Activated T-cell treated with anti-CD3 and anti-CD28 coated beads, Interleukin-2, amount 50 U/mL, for 4 hours (primary cell): ENCODE results near the gene ATL3. TPM values are rescaled to one million over a fixed set of nuclear protein-coding genes. Genes with fewer than 3 reads are reported as not detected.
"Not testable (repeated sequence)": the region's sequence is repeated elsewhere in the genome, so short reads cannot be mapped to it uniquely, and the experiment has no call there.

Source experiments
- ATAC-seq, 2 donors: fragments of 200-7000 bp; cut with Tn5 transposase; one replicate each; pipeline ENCODE4 v1.10.0; 2021
- DNase-seq: peaks from one replicate; pipeline ENCODE4 v3.0.0-alpha.2; 2020
- H3K27me3 Mint-ChIP-seq: one replicate; pipeline ENCODE4 v1.8.0; 2021; ENCODE audit warnings: low read depth, mixed read lengths
- H3K36me3 Mint-ChIP-seq: one replicate; pipeline ENCODE4 v1.8.0; 2022; ENCODE audit warnings: mixed read lengths; ENCODE audit not compliant: insufficient read depth
- H3K4me1 Mint-ChIP-seq: one replicate; pipeline ENCODE4 v1.8.0; 2021; ENCODE audit warnings: low read depth, mixed read lengths
- H3K4me3 Mint-ChIP-seq: one replicate; pipeline ENCODE4 v1.8.0; 2021; ENCODE audit warnings: mild to moderate bottlenecking, moderate library complexity, mixed read lengths
- H3K9me3 Mint-ChIP-seq: one replicate; pipeline ENCODE4 v1.8.0; 2021; ENCODE audit warnings: mixed read lengths
- total RNA-seq, 3 donors: library from RNA; stranded (reverse); gene quantifications; one replicate each; pipeline ENCODE4 v1.2.1, GENCODE V29; 2021

Gene ATL3
- total RNA-seq, 3 donors from 2014 or later, result 49.1 to 52.5 (median 49.8) TPM

- Mint-ChIP-seq H3K27me3 (no peaks in the 10 kb centered on the region), H3K4me3 (no peak overlapping the region), H3K4me1 (peaks cover 4% of the 10 kb centered on the region), H3K9me3 (no peaks in the 10 kb centered on the region), H3K36me3 (no peaks in the 10 kb centered on the region)
- no peak for DNase-seq
- no peak for ATAC-seq
Observed at GRCh38 chr11:63619967-63620366, 51.2 kb downstream of the ATL3 start.

- H3K9me3 Mint-ChIP-seq, ATAC-seq, H3K27me3 Mint-ChIP-seq, DNase-seq, H3K36me3 Mint-ChIP-seq, H3K4me3 Mint-ChIP-seq: not testable (repeated sequence)
- H3K4me1 Mint-ChIP-seq, result peaks cover 11% of the 10 kb centered on the region
Observed at GRCh38 chr11:63617686-63618085, 53.5 kb downstream of the ATL3 start.

GRCh38 chr11:63616953-63617352, 54.2 kb downstream of the ATL3 start:
- no peak for ATAC-seq
- DNase-seq, result no peak
- H3K4me3 Mint-ChIP-seq, result no peak overlapping the region
- peaks cover 11% of the 10 kb centered on the region for H3K4me1 Mint-ChIP-seq
- H3K27me3 Mint-ChIP-seq, result no peaks in the 10 kb centered on the region
- no peaks in the 10 kb centered on the region for H3K36me3 Mint-ChIP-seq
- H3K9me3 Mint-ChIP-seq, result no peaks in the 10 kb centered on the region

- peak; percentile 75 to 77 for ATAC-seq
- Mint-ChIP-seq H3K4me3 (peak within 1 kb of the TSS; percentile 80), H3K27me3 (no peaks in the 10 kb centered on the region), H3K36me3 (no peaks in the 10 kb centered on the region), H3K9me3 (no peaks in the 10 kb centered on the region), H3K4me1 (peaks cover 10% of the 10 kb centered on the region)
- peak; percentile 16 for DNase-seq
Observed at GRCh38 chr11:63614136-63614671, 57.0 kb downstream of the ATL3 start, which contains the start of gene PLAAT3. PLAAT3 (minus strand) TSS chr11:63614433; CDS start chr11:63614014, 419 bp downstream.

- H3K27me3 Mint-ChIP-seq, result no peaks in the 10 kb centered on the region
- peak; percentile 68 to 77 for ATAC-seq
- no peaks in the 10 kb centered on the region for H3K36me3 Mint-ChIP-seq
- H3K4me3 Mint-ChIP-seq, result peak overlapping the region; percentile 80
- H3K9me3 Mint-ChIP-seq, result no peaks in the 10 kb centered on the region
- H3K4me1 Mint-ChIP-seq, result peaks cover 10% of the 10 kb centered on the region
- peak; percentile 17 for DNase-seq
Observed at GRCh38 chr11:63613517-63614135, 57.5 kb downstream of the ATL3 start.

- Mint-ChIP-seq H3K4me3 (no peak overlapping the region), H3K9me3 (no peaks in the 10 kb centered on the region), H3K4me1 (peaks cover 10% of the 10 kb centered on the region), H3K36me3 (no peaks in the 10 kb centered on the region), H3K27me3 (no peaks in the 10 kb centered on the region)
- ATAC-seq (no peak), DNase-seq (no peak)
Observed at GRCh38 chr11:63612181-63612580, 59.0 kb downstream of the ATL3 start.

GRCh38 chr11:63611395-63611747, 59.8 kb downstream of the ATL3 start:
- no peaks in the 10 kb centered on the region for H3K27me3 Mint-ChIP-seq
- peaks cover 10% of the 10 kb centered on the region for H3K4me1 Mint-ChIP-seq
- H3K4me3 Mint-ChIP-seq, result no peak overlapping the region
- no peaks in the 10 kb centered on the region for H3K36me3 Mint-ChIP-seq
- H3K9me3 Mint-ChIP-seq, result no peaks in the 10 kb centered on the region
- no peak for DNase-seq
- no peak for ATAC-seq

GRCh38 chr11:63610604-63611394, 60.4 kb downstream of the ATL3 start:
- DNase-seq (no peak), ATAC-seq (no peak)
- Mint-ChIP-seq H3K36me3 (no peaks in the 10 kb centered on the region), H3K27me3 (no peaks in the 10 kb centered on the region), H3K4me3 (no peak overlapping the region), H3K9me3 (no peaks in the 10 kb centered on the region), H3K4me1 (peaks cover 10% of the 10 kb centered on the region)

- Mint-ChIP-seq H3K4me3 (no peak overlapping the region), H3K9me3 (no peaks in the 10 kb centered on the region), H3K4me1 (peaks cover 10% of the 10 kb centered on the region), H3K27me3 (no peaks in the 10 kb centered on the region), H3K36me3 (no peaks in the 10 kb centered on the region)
- no peak for DNase-seq
- ATAC-seq, result no peak
Observed at GRCh38 chr11:63609971-63610580, 61.1 kb downstream of the ATL3 start.

GRCh38 chr11:63609536-63609935, 61.6 kb downstream of the ATL3 start:
- Mint-ChIP-seq H3K9me3 (no peaks in the 10 kb centered on the region), H3K4me3 (no peak overlapping the region), H3K27me3 (no peaks in the 10 kb centered on the region), H3K4me1 (peaks cover 10% of the 10 kb centered on the region), H3K36me3 (no peaks in the 10 kb centered on the region)
- DNase-seq, result no peak
- ATAC-seq, result no peak

GRCh38 chr11:63608353-63609345, 62.5 kb downstream of the ATL3 start:
- no peak for ATAC-seq
- H3K36me3 Mint-ChIP-seq, result no peaks in the 10 kb centered on the region
- DNase-seq, result no peak
- peaks cover 8% of the 10 kb centered on the region for H3K4me1 Mint-ChIP-seq
- H3K9me3 Mint-ChIP-seq, result no peaks in the 10 kb centered on the region
- no peaks in the 10 kb centered on the region for H3K27me3 Mint-ChIP-seq
- H3K4me3 Mint-ChIP-seq, result no peak overlapping the region

- no peaks in the 10 kb centered on the region for H3K9me3 Mint-ChIP-seq
- DNase-seq, result no peak
- ATAC-seq, result no peak
Observed at GRCh38 chr11:63603180-63603518, 68.0 kb downstream of the ATL3 start.

GRCh38 chr11:63602290-63603179, 68.6 kb downstream of the ATL3 start:
- not testable (repeated sequence) for DNase-seq, H3K9me3 Mint-ChIP-seq, H3K27me3 Mint-ChIP-seq, H3K36me3 Mint-ChIP-seq, H3K4me1 Mint-ChIP-seq, ATAC-seq, H3K4me3 Mint-ChIP-seq

More at GRCh38 chr11:63603180-63603518, 68.0 kb downstream of the ATL3 start:
- H3K4me3 Mint-ChIP-seq, result no peak overlapping the region
- no peaks in the 10 kb centered on the region for H3K27me3 Mint-ChIP-seq
- no peaks in the 10 kb centered on the region for H3K36me3 Mint-ChIP-seq
- no peaks in the 10 kb centered on the region for H3K4me1 Mint-ChIP-seq
